Suppressor macrophage (primary cell): ENCODE data around the gene PLPPR3.

ENCODE experiments used
- DNase-seq, 4 experiments: peaks; one replicate each; pipeline ENCODE4 v3.0.0-alpha.2; 2020 to 2022

PLPPR3 gene

GRCh38 chr19:795073-795611, 26.6 kb downstream of the PLPPR3 start:
- DNase-seq: no peak

GRCh38 chr19:793806-794205, 27.9 kb downstream of the PLPPR3 start:
- no peak for DNase-seq

- no peak for DNase-seq
These were observed 29.4 kb downstream of the PLPPR3 start for GRCh38 chr19:792306-792885.

- DNase-seq: no peak
These were observed 30.0 kb downstream of the PLPPR3 start for GRCh38 chr19:791567-792305.

DNA sequence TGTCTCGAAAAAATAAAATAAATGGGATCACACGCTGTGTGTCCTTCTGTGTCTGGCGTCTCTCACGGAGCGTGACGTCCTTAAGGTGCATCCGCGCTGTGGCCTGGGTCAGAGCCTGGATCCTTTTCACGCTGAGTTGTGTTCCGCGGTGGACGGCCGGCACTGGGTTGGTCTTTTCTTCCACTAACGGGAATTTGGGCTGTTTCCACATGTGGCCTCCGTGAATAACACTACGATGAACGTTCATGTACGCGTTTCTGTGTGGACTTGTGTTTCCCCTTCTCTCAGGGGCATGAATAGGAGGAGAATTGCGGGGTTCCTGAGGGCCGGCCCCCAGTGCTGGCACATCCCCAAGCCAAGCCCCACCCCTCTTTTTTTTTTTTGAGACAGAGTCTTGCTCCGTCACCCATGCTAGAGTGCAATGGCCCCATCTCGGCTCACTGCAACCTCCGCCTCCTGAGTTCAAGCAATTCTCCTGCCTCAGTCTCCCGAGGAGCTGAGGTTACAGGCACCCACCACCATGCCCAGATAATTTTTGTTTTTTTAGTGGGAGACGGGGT, 30.7 kb downstream of the PLPPR3 start:
- DNase-seq: no peak

DNA sequence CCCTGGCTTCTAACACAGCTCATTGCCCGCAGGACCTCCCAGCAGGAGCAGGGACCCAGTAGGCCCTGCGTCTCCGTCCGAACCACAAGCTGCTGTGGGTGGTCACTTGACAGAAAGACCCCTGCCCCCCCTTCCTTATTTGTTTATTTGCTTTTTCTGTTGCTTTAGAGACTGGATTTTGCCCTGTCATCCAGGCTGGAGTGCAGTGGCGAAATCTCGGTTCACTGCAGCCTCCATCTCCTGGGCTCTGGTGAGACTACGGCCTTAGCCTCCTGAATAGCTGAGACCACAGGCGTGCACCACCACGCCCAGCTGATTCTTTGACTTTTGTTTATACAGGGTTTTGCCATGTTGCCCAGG, 32.1 kb downstream of the PLPPR3 start:
- no peak for DNase-seq

DNA sequence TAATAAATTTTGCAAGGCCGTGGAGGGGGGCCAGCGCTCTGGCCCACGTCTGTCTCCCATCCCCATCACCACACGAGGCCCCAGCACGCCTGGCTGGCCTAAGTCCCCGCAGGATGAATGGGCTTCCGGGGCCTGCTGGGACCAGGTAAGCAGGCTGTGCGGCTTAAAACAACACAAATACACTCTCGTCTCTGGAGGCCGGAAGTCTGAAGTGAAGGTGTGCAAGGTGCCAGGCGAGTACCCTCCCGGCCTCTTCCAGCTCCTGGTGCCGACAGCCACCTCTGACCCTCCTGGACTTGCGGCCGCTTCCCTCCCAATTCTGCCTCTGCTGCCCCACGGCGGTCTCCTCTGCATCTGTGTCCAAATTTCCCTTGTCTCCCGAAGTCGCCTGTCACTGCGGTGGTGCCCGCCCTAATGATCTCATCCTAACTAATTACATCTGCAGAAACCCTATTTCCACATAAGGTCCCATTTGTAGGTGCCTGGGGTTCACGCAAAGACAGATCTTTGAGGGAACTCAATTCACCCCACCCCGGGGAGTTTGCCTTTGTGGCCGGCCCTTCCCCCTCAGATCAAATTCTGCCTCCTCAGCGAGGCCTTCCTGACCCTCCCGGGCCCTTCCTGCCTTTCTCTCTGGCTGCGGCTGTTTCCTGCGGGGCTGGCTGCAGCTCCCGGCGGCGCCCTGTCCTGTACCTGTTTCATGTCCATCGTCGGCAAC, 32.6 kb downstream of the PLPPR3 start:
- peak; percentile 48 to 71 (median 58) for DNase-seq

GRCh38 chr19:788686-788982, 33.1 kb downstream of the PLPPR3 start:
- DNase-seq: no peak

- DNase-seq: no peak
These were observed 34.2 kb downstream of the PLPPR3 start for GRCh38 chr19:787536-787935.

- DNase-seq: no peak
These were observed 37.2 kb downstream of the PLPPR3 start for GRCh38 chr19:784541-784940.

- DNase-seq: no peak
These were observed 38.7 kb downstream of the PLPPR3 start for GRCh38 chr19:782878-783668.

GRCh38 chr19:782185-782877, 39.4 kb downstream of the PLPPR3 start:
- DNase-seq: no peak

GRCh38 chr19:781800-782184, 40.0 kb downstream of the PLPPR3 start:
- no peak for DNase-seq

- DNase-seq: no peak
These were observed 40.8 kb downstream of the PLPPR3 start for GRCh38 chr19:780935-781334.

GRCh38 chr19:778910-779653, 42.7 kb downstream of the PLPPR3 start:
- peak in 1 of 4 experiments; percentile 38 for DNase-seq

DNA sequence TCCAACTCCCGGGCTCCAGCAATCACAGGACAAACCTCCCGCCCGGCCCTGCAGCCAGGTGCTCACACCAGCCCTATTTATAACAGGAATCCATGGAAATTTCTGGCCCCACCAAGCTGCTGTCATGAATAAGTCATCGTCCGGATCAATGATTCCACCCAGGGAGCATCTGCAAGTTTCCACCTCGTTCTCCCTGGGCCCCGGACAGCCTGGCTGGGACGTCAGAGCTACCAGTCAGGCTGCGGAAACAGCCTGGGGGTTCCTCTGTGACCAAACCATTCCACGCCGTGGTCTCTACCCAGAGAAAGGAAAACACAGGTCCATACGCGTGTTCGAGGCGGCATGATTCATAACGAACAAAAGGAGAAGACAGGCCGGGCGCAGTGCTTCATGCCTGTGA, 45.2 kb downstream of the PLPPR3 start:
- DNase-seq: no peak

GRCh38 chr19:772730-773436, 48.9 kb downstream of the PLPPR3 start:
- no peak for DNase-seq

DNA sequence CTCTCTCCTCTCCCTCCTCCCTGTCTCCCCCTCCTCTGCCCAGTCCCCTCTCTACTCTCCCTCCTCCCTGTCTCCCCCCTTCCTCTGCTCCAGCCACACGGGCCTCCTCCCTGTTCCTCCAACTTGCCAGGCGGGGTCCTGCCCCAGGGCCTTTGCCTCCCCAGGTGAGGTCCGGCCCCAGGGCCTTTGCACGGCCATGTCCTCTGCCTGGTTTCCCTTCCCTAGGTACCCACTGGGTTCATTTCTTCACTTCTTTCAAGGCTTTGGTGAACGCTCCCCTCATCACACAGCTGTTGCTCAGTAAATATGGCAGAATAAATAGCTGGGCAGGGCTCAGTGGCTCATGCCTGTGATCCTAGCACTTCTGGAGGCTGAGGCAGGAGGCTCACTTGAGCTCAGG, 49.7 kb downstream of the PLPPR3 start:
- DNase-seq: no peak

DNA sequence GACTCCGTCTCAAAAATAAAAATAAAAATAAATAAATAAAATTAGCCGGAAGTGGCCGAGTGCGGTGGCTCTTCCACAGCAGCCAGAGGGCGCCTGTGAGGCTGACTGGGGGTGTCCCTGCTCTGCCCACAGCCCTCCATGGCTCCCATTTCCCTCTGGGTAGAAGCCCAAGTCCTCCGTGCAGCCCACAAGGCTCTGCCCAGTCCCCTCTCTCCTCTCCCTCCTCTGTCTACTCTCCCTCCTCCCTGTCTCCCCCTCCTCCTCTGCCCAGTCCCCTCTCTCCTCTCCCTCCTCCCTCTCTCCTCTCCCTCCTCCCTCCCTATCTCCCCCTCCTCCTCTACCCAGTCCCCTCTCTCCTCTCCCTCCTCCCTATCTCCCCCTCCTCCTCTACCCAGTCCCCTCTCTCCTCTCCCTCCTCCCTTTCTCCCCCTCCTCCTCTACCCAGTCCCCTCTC, 50.4 kb downstream of the PLPPR3 start:
- DNase-seq: peak; percentile 58 to 86 (median 79)

- no peak for DNase-seq
These were observed 52.1 kb downstream of the PLPPR3 start for GRCh38 chr19:769616-770015.

GRCh38 chr19:768424-768823, 53.3 kb downstream of the PLPPR3 start:
- no peak for DNase-seq
